ENCODE measurements around the gene GNG3.

The GNG3 gene

DNA sequence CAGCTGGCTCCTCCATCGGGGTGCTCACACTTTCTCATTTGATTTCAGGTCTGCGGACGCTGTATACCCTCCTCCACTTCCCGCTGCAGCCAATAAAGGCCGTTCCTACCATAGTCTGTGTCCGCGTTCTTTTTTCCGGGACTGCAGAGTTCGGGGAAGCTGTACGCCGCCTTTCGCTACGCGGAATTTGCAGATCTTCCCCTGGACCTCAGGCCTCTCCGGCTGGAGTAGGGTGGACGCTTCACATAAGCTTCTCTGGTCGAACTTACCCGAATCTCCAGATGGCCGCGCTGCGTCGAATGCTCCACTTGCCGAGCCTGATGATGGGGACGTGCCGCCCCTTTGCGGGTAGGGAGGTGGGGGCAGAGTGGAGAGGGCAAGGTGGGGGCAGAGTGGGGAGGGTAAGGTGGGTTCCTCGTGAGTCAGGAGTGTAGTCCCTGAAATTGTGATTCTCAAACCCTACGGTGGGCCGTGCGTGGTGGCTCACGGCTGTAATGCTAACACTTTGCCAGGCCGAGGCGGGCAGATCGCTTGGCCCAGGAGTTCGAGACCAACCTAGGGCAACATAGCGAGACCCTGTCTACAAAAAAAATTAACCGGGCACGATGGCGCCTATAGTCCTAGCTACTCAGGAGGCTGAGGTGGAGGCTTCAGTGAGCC is 41.7 kb upstream of the GNG3 start:
- Histone ChIP-seq H3K27ac (ENCODE audit: low read length) (peak overlapping the region; percentile 89), H2AFZ (ENCODE audit: low read depth, low read length) (peak overlapping the region; percentile 77), H4K20me1 (ENCODE audit: insufficient read depth, low read length) (peaks cover 10% of the 10 kb centered on the region), H3K27me3 (ENCODE audit: insufficient read depth, low read length, poor library complexity) (no peaks in the 10 kb centered on the region), H3K36me3 (ENCODE audit: insufficient read depth, low read length) (peaks cover 42% of the 10 kb centered on the region), H3K4me3 (ENCODE audit: low read depth in 1 of 2, low read length in 2 of 2) (peak overlapping the region; percentile 58 to 72), H3K4me2 (ENCODE audit: insufficient read depth, low read length) (peak overlapping the region; percentile 86), H3K9me3 (ENCODE audit: insufficient read depth, low read length, severe bottlenecking) (no peaks in the 10 kb centered on the region), H3K4me1 (ENCODE audit: insufficient read depth, low read length) (peaks cover 54% of the 10 kb centered on the region), H3K79me2 (ENCODE audit: insufficient read depth, low read length) (peaks cover 65% of the 10 kb centered on the region), H3K9ac (ENCODE audit: low read depth, low read length) (peak overlapping the region; percentile 76)
- peak; percentile 7 for TF ChIP-seq CTCF (IDR thresholded peaks at IDR 0.05; ENCODE audit: borderline replicate concordance, extremely low read depth, low read length, poor library complexity, severe bottlenecking)
- no peak for TF ChIP-seq EZH2 (IDR thresholded peaks at IDR 0.05; ENCODE audit: borderline replicate concordance, low read depth, low read length, severe bottlenecking)
- peak; percentile 78 for DNase-seq
- peak; percentile 51 for ATAC-seq (ENCODE audit: insufficient read depth, low read depth)

DNA sequence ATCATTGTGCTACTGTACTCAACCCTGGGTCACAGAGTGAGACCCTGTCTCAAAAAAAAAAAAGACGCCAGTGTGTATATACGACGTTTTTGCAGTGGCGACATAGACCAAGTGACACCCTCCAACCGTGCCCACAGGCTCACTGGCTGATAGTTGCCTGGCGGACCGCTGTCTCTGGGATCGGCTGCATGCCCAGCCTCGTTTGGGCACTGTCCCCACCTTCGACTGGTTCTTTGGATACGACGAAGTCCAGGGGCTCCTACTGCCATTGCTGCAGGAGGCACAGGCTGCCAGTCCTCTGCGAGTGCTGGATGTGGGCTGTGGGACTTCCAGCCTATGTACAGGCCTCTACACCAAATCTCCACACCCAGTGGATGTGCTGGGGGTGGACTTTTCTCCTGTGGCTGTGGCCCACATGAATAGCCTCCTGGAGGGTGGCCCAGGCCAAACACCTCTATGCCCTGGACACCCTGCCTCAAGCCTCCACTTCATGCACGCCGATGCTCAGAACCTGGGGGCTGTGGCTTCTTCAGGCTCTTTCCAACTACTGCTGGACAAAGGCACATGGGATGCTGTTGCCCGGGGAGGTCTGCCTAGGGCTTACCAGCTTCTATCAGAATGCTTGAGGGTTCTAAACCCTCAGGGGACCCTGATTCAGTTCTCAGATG is 41.1 kb upstream of the GNG3 start:
- H2AFZ ChIP-seq (ENCODE audit: low read depth, low read length), result no peak overlapping the region
- H4K20me1 ChIP-seq (ENCODE audit: insufficient read depth, low read length), result peaks cover 10% of the 10 kb centered on the region
- ATAC-seq (ENCODE audit: insufficient read depth, low read depth) (no peak), DNase-seq (no peak)
- H3K9me3 ChIP-seq (ENCODE audit: insufficient read depth, low read length, severe bottlenecking), result no peaks in the 10 kb centered on the region
- TF ChIP-seq EZH2 (IDR thresholded peaks at IDR 0.05; ENCODE audit: borderline replicate concordance, low read depth, low read length, severe bottlenecking), result no peak
- no peak for TF ChIP-seq CTCF (IDR thresholded peaks at IDR 0.05; ENCODE audit: borderline replicate concordance, extremely low read depth, low read length, poor library complexity, severe bottlenecking)
- H3K79me2 ChIP-seq (ENCODE audit: insufficient read depth, low read length), result peaks cover 72% of the 10 kb centered on the region
- no peaks in the 10 kb centered on the region for H3K27me3 ChIP-seq (ENCODE audit: insufficient read depth, low read length, poor library complexity)
- H3K36me3 ChIP-seq (ENCODE audit: insufficient read depth, low read length), result peaks cover 42% of the 10 kb centered on the region
- peak overlapping the region; percentile 86 for H3K4me2 ChIP-seq (ENCODE audit: insufficient read depth, low read length)
- peak overlapping the region; percentile 76 for H3K9ac ChIP-seq (ENCODE audit: low read depth, low read length)
- peak overlapping the region; percentile 58 to 72; a peak in 3 of 4 replicates for H3K4me3 ChIP-seq (ENCODE audit: low read depth in 1 of 2, low read length in 2 of 2)
- H3K4me1 ChIP-seq (ENCODE audit: insufficient read depth, low read length), result peaks cover 58% of the 10 kb centered on the region
- H3K27ac ChIP-seq (ENCODE audit: low read length), result peak overlapping the region; percentile 89

DNA sequence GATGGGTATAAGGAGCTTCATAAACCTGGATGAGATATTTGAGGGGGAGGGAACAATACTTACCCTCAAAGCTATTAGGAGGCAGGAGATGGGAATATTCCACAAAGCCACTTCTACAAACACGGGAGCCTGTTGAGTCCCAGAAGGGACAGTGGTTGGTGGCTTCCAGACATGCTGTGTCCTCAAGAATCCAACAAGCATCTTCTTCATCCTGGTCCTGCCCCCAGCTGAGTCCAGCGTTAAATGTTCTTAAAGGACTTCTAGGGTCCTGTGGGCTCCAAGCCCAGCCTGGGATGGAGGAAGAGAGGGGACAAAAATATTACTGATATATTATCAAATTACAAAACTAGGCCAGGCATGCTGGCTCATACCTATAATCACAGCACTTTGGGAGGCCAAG is 40.0 kb upstream of the GNG3 start:
- peaks cover 10% of the 10 kb centered on the region for H4K20me1 ChIP-seq (ENCODE audit: insufficient read depth, low read length)
- H3K9ac ChIP-seq (ENCODE audit: low read depth, low read length), result peak overlapping the region; percentile 76; the same call in 1 of the 2 replicates
- no peak overlapping the region for H3K27ac ChIP-seq (ENCODE audit: low read length)
- DNase-seq (no peak), ATAC-seq (ENCODE audit: insufficient read depth, low read depth) (no peak)
- no peak overlapping the region for H3K4me3 ChIP-seq (ENCODE audit: low read depth in 1 of 2, low read length in 2 of 2)
- peaks cover 81% of the 10 kb centered on the region for H3K79me2 ChIP-seq (ENCODE audit: insufficient read depth, low read length)
- H3K4me1 ChIP-seq (ENCODE audit: insufficient read depth, low read length), result peaks cover 65% of the 10 kb centered on the region
- H2AFZ ChIP-seq (ENCODE audit: low read depth, low read length), result no peak overlapping the region
- H3K4me2 ChIP-seq (ENCODE audit: insufficient read depth, low read length), result peak overlapping the region; percentile 86
- peaks cover 37% of the 10 kb centered on the region for H3K36me3 ChIP-seq (ENCODE audit: insufficient read depth, low read length)
- no peaks in the 10 kb centered on the region for H3K27me3 ChIP-seq (ENCODE audit: insufficient read depth, low read length, poor library complexity)
- TF ChIP-seq EZH2 (IDR thresholded peaks at IDR 0.05; ENCODE audit: borderline replicate concordance, low read depth, low read length, severe bottlenecking), result no peak
- no peaks in the 10 kb centered on the region for H3K9me3 ChIP-seq (ENCODE audit: insufficient read depth, low read length, severe bottlenecking)
